Lung (tissue), 12 donors: Measurements from ENCODE around the gene RCVRN. TPM values are rescaled to one million over a fixed set of nuclear protein-coding genes. Genes with fewer than 3 reads are reported as not detected.

Source experiments
- ATAC-seq: fragments of 200-7000 bp; cut with Tn5 transposase; one replicate; pipeline ENCODE4 v1.9.1; 2020; ENCODE audit warnings: moderate number of reproducible peaks; ENCODE audit not compliant: insufficient read depth, low FRiP score
- DNase-seq, 3 donors: peaks; one replicate each; pipeline ENCODE4 v3.0.0-alpha.2; 2013 to 2017
- H3K27ac ChIP-seq, 2 donors: one replicate each; pipeline ENCODE4 v1.5.1; 2013; ENCODE audit warnings: mild to moderate bottlenecking in 2 of 2, moderate library complexity in 2 of 2, control low read depth in 1 of 2, inconsistent platforms in 1 of 2, low read depth in 1 of 2, low read length in 1 of 2
- H3K27me3 ChIP-seq, 3 donors: one replicate each; pipeline ENCODE4 v1.5.1; 2013; ENCODE audit warnings: low read length in 2 of 3; ENCODE audit not compliant: control insufficient read depth in 3 of 3, insufficient read depth in 3 of 3
- H3K36me3 ChIP-seq, 4 donors: one replicate each; pipeline ENCODE4 v1.5.1; 2013; ENCODE audit warnings: low read length in 4 of 4, mild to moderate bottlenecking in 1 of 4, moderate library complexity in 1 of 4; ENCODE audit not compliant: control insufficient read depth in 4 of 4, insufficient read depth in 4 of 4
- H3K4me1 ChIP-seq, 5 donors: one replicate each; pipeline ENCODE4 v1.5.1; 2013; ENCODE audit warnings: low read length in 5 of 5, mild to moderate bottlenecking in 2 of 5, moderate library complexity in 1 of 5; ENCODE audit not compliant: control insufficient read depth in 5 of 5, insufficient read depth in 5 of 5
- H3K4me3 ChIP-seq: one replicate; pipeline ENCODE4 v1.5.1; 2013; ENCODE audit warnings: mild to moderate bottlenecking, control low read depth, moderate library complexity
- H3K9ac ChIP-seq, 2 donors: one replicate each; pipeline ENCODE4 v1.5.1; 2013; ENCODE audit warnings: low read length in 2 of 2, control low read depth in 1 of 2; ENCODE audit not compliant: insufficient read depth in 1 of 2
- H3K9me3 ChIP-seq, 4 donors: one replicate each; pipeline ENCODE4 v1.5.1; 2013; ENCODE audit warnings: low read length in 3 of 4, mild to moderate bottlenecking in 1 of 4, moderate library complexity in 1 of 4; ENCODE audit not compliant: control insufficient read depth in 4 of 4, insufficient read depth in 3 of 4
- WGBS, 2 donors: extraction: QIAGEN DNeasy Blood & Tissue Kit; methylation state at CpG; one replicate each; pipeline ENCODE4 v1.1.7; 2013; 5-methylcytosine and 5-hydroxymethylcytosine counted together
- polyA plus RNA-seq, 2 donors: library from polyadenylated mRNA; stranded (reverse); fragments of 200-250 nt; gene quantifications; one replicate each; pipeline ENCODE4 v1.2.1, GENCODE V29; 2013
- total RNA-seq, 2 donors: library from RNA; depleted of rRNA in 1 of 2; stranded (reverse); fragments of >200 nt in 1 of 2; gene quantifications; one replicate each; pipeline ENCODE4 v1.2.1, GENCODE V29; 2014 to 2021
- TF ChIP-seq, protein P1 (sequence below): IDR thresholded peaks from 2 replicates; pipeline ENCODE4 v1.5.1; 2012; ENCODE audit warnings: mild to moderate bottlenecking; ENCODE audit errors: control extremely low read depth, extremely low read depth
- donor health status: control.
- donor health status: control.
- donor health status: Bipolar disorder and iron deficiency.
- donor health status: healthy.
- donor health status: DM: yes; HTN: yes; CAD: no.

The RCVRN gene
- total and polyA plus RNA-seq, 4 donors: 0.09 to 0.31 (median 0.24) TPM; not detected in 1

GRCh38 chr17:9926150-9926804 lies 21.2 kb upstream of the RCVRN start:
- H3K27ac ChIP-seq: no peak overlapping the region
- H3K9ac ChIP-seq: no peak overlapping the region
- 88 to 93% methylated on average over 20 to 21 of the region's 21 CpGs for WGBS, 2 donors
- H3K4me3 ChIP-seq: no peak overlapping the region
- peaks cover 0 to 4% (median 0%) of the 10 kb centered on the region in 3 donors for H3K27me3 ChIP-seq
- TF ChIP-seq, protein P1, sequence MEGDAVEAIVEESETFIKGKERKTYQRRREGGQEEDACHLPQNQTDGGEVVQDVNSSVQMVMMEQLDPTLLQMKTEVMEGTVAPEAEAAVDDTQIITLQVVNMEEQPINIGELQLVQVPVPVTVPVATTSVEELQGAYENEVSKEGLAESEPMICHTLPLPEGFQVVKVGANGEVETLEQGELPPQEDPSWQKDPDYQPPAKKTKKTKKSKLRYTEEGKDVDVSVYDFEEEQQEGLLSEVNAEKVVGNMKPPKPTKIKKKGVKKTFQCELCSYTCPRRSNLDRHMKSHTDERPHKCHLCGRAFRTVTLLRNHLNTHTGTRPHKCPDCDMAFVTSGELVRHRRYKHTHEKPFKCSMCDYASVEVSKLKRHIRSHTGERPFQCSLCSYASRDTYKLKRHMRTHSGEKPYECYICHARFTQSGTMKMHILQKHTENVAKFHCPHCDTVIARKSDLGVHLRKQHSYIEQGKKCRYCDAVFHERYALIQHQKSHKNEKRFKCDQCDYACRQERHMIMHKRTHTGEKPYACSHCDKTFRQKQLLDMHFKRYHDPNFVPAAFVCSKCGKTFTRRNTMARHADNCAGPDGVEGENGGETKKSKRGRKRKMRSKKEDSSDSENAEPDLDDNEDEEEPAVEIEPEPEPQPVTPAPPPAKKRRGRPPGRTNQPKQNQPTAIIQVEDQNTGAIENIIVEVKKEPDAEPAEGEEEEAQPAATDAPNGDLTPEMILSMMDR: no peak
- no peak for DNase-seq
- peaks cover 0 to 12% (median 5%) of the 10 kb centered on the region in 4 donors for H3K36me3 ChIP-seq
- ATAC-seq: no peak
- no peaks in the 10 kb centered on the region for H3K4me1 ChIP-seq
- no peaks in the 10 kb centered on the region for H3K9me3 ChIP-seq

DNA sequence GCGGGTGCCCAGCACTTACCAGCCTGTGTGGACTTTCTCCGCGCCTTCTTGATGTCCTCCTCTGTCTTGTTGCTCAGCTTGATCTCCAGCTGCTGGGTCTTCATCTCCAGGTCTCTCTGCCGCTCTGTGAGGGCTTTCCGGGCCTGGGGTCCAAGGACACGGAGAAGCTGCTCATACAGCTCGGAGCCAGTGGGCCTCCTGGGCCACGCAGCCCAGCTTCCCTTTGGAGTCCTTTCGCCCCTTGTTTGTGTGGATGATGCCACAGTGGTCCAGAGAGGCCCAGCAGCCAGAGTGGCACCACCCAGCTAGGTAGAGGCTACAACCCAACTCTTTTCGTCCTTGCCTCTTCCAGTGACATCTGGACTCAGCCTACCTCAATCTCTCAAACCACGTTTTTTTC lies 20.4 kb upstream of the RCVRN start:
- no peak for DNase-seq
- Histone ChIP-seq H3K27me3 (no peaks in the 10 kb centered on the region), H3K9ac (no peak overlapping the region), H3K4me1 (no peaks in the 10 kb centered on the region), H3K27ac (no peak overlapping the region), H3K36me3 (peaks cover 0 to 14% (median 3%) of the 10 kb centered on the region in 4 donors), H3K9me3 (no peaks in the 10 kb centered on the region), H3K4me3 (no peak overlapping the region)
- TF ChIP-seq, protein P1: no peak
- no peak for ATAC-seq
- WGBS, 2 donors: 90 to 96% methylated on average over 11 of the region's 11 CpGs

DNA sequence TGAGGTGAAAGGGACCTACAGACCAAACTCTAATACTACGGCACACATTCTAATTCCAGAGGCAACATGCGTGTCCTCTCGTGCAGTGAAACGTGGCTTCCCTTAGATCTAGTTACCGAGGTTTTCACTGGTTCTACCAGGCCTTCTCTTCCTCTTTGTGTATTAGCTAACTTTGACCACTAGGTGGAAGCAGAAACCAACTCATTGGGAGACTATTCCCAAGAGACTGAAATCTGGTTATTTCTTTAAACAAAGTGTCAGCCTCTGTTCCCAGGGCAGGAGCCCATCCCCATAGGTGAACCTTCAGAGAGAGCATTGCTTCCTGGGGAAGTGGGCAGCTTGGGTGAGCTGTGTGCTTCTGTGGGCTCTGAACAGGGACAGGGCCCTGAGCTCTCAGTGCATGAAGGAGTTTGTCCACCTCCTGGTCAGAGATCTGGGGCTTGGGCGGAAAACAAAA lies 19.7 kb upstream of the RCVRN start:
- H3K9ac ChIP-seq: peak overlapping the region in 1 of 2 donors; percentile 1
- no peak overlapping the region for H3K27ac ChIP-seq
- DNase-seq: peak; percentile 24 to 91 (median 86)
- H3K4me3 ChIP-seq: no peak overlapping the region
- no peaks in the 10 kb centered on the region for H3K9me3 ChIP-seq
- WGBS, 2 donors: 16 to 23% methylated on average over 6 of the region's 6 CpGs
- no peaks in the 10 kb centered on the region for H3K4me1 ChIP-seq
- H3K36me3 ChIP-seq: peaks cover 0 to 20% (median 5%) of the 10 kb centered on the region in 4 donors
- H3K27me3 ChIP-seq: no peaks in the 10 kb centered on the region
- peak; percentile 88 for ATAC-seq
- TF ChIP-seq, protein P1: peak; percentile 66
